IMR-90 (cell line): ENCODE data around the gene PSMA6. TPM values are rescaled to one million over a fixed set of nuclear protein-coding genes. Genes with fewer than 3 reads are reported as not detected.

ENCODE experiments used
- ATAC-seq: fragments of 200-7000 bp; cut with Tn5 transposase; 2 replicates; pipeline ENCODE4 v1.9.1; 2020; ENCODE audit warnings: low read depth, mild to moderate bottlenecking, moderate library complexity
- BruUV-seq: library from RNA; stranded (reverse); fragments of 400-500 nt; replicated peaks from 2 replicates; lab custom pipeline; 2021; lab: Mats Ljungman, UMichigan
- CTCF ChIA-PET: fragments of 300-600 bp; formaldehyde crosslinking; extraction: SDS; loops from one replicate; lab custom pipeline; 2021; ENCODE audit warnings: antibody characterized with exemption; lab: Yijun Ruan, JAX
- POLR2A ChIA-PET: fragments of 300-600 bp; sonication (Branson Sonifier 250); formaldehyde crosslinking; loops from one replicate; lab custom pipeline; 2022; ENCODE audit warnings: antibody characterized with exemption; ENCODE audit not compliant: unreplicated experiment; lab: Charles Lee
- DNase-seq: peaks from one replicate; pipeline ENCODE4 v3.0.0; 2013
- H2AFZ ChIP-seq: replicated peaks from 2 replicates; pipeline ENCODE3; 2013; ENCODE audit warnings: low read length, mild to moderate bottlenecking; ENCODE audit not compliant: poor library complexity
- H2AK5ac ChIP-seq: 2 replicates; pipeline ENCODE4 v1.6.1; 2013; ENCODE audit warnings: low read depth, low read length, inconsistent platforms
- H2AK9ac ChIP-seq: replicated peaks from 2 replicates; pipeline ENCODE3; 2013; ENCODE audit warnings: mild to moderate bottlenecking, low read depth, low read length, moderate library complexity; ENCODE audit not compliant: poor library complexity
- H2BK120ac ChIP-seq: 2 replicates; pipeline ENCODE4 v1.6.1; 2013; ENCODE audit warnings: low read depth, low read length, inconsistent platforms
- H2BK15ac ChIP-seq: 3 replicates; pipeline ENCODE4 v1.6.1; 2013; ENCODE audit warnings: low read depth, low read length, inconsistent platforms
- H2BK20ac ChIP-seq: 2 replicates; pipeline ENCODE4 v1.6.1; 2013; ENCODE audit warnings: low read depth, mild to moderate bottlenecking, inconsistent platforms, low read length, moderate library complexity
- H2BK5ac ChIP-seq: 2 replicates; pipeline ENCODE4 v1.6.1; 2013; ENCODE audit warnings: mild to moderate bottlenecking, low read depth, low read length, inconsistent platforms; ENCODE audit not compliant: poor library complexity, severe bottlenecking
- H3K14ac ChIP-seq: replicated peaks from 2 replicates; pipeline ENCODE4 v1.6.1; 2013; ENCODE audit warnings: low read depth, low read length, inconsistent platforms
- H3K18ac ChIP-seq: 2 replicates; pipeline ENCODE4 v1.6.1; 2013; ENCODE audit warnings: low read depth, low read length, control low read depth
- H3K23ac ChIP-seq: 2 replicates; pipeline ENCODE4 v1.6.1; 2013; ENCODE audit warnings: low read depth, low read length, inconsistent platforms
- H3K27ac ChIP-seq: 2 replicates; pipeline ENCODE4 v1.5.1; 2013; ENCODE audit warnings: mild to moderate bottlenecking, control low read depth, low read length; ENCODE audit not compliant: insufficient read depth
- H3K27me3 ChIP-seq: 2 replicates; pipeline ENCODE4 v1.6.1; 2013; ENCODE audit warnings: low read length; ENCODE audit not compliant: control insufficient read depth, insufficient read depth
- H3K36me3 ChIP-seq: 2 replicates; pipeline ENCODE4 v1.6.1; 2013; ENCODE audit warnings: low read length, mixed read lengths; ENCODE audit not compliant: control insufficient read depth, insufficient read depth
- H3K4ac ChIP-seq: 2 replicates; pipeline ENCODE4 v1.6.1; 2013; ENCODE audit warnings: low read depth, low read length, inconsistent platforms
- H3K4me1 ChIP-seq: 2 replicates; pipeline ENCODE4 v1.6.1; 2013; ENCODE audit warnings: low read length, mixed read lengths; ENCODE audit not compliant: control insufficient read depth, insufficient read depth
- H3K4me2 ChIP-seq: 2 replicates; pipeline ENCODE4 v1.6.1; 2013; ENCODE audit warnings: low read depth, mild to moderate bottlenecking, control low read depth, low read length, moderate library complexity
- H3K4me3 ChIP-seq: 2 replicates; pipeline ENCODE4 v1.5.1; 2013; ENCODE audit warnings: low read depth, mild to moderate bottlenecking, control low read depth, low read length, moderate library complexity; ENCODE audit not compliant: insufficient read depth
- H3K56ac ChIP-seq: 2 replicates; pipeline ENCODE4 v1.6.1; 2013; ENCODE audit warnings: low read length, inconsistent platforms; ENCODE audit not compliant: insufficient read depth; ENCODE audit errors: extremely low read depth
- H3K79me1 ChIP-seq, 2 experiments: 2 replicates each; pipeline ENCODE4 v1.6.1; 2013; ENCODE audit warnings: low read length in 2 of 2, inconsistent platforms in 1 of 2, low read depth in 1 of 2
- H3K9ac ChIP-seq: 2 replicates; pipeline ENCODE4 v1.6.1; 2013; ENCODE audit warnings: low read depth, low read length, control low read depth
- H3K9me1 ChIP-seq: 2 replicates; pipeline ENCODE4 v1.6.1; 2013; ENCODE audit warnings: low read length, inconsistent platforms; ENCODE audit not compliant: insufficient read depth
- H3K9me3 ChIP-seq: 2 replicates; pipeline ENCODE4 v1.6.1; 2013; ENCODE audit warnings: low read length; ENCODE audit not compliant: control insufficient read depth, insufficient read depth
- H4K20me1 ChIP-seq: 2 replicates; pipeline ENCODE4 v1.6.1; 2013; ENCODE audit warnings: low read length, inconsistent platforms; ENCODE audit not compliant: insufficient read depth
- H4K5ac ChIP-seq: 2 replicates; pipeline ENCODE4 v1.6.1; 2013; ENCODE audit warnings: mild to moderate bottlenecking, low read depth, low read length, control low read depth
- H4K8ac ChIP-seq, 2 experiments: 2 replicates each; pipeline ENCODE4 v1.6.1; 2013; ENCODE audit warnings: low read depth in 2 of 2, low read length in 2 of 2, control low read depth in 1 of 2, inconsistent platforms in 1 of 2
- H4K91ac ChIP-seq: 2 replicates; pipeline ENCODE4 v1.6.1; 2013; ENCODE audit warnings: low read depth, low read length, inconsistent platforms; ENCODE audit not compliant: insufficient read depth
- BHLHE40 ChIP-seq: fragments of 150-350 bp; IDR thresholded peaks from 2 replicates; pipeline ENCODE4 v1.6.1; 2016; ENCODE audit warnings: mild to moderate bottlenecking, low read depth, low read length
- MXI1 ChIP-seq: IDR thresholded peaks from 2 replicates; pipeline ENCODE4 v1.6.1; 2012; ENCODE audit warnings: low read depth, mild to moderate bottlenecking, low read length, moderate library complexity, borderline replicate concordance
- POLR2A ChIP-seq: IDR thresholded peaks from 2 replicates; pipeline ENCODE4 v1.6.1; 2012; ENCODE audit warnings: mild to moderate bottlenecking, low read depth, low read length
- RCOR1 ChIP-seq: IDR thresholded peaks from 2 replicates; pipeline ENCODE4 v1.6.1; 2012; ENCODE audit warnings: mild to moderate bottlenecking, low read length, improper control_type of control experiment; ENCODE audit not compliant: insufficient replicate concordance
- SMC3 ChIP-seq: fragments of 150-350 bp; IDR thresholded peaks from 2 replicates; pipeline ENCODE4 v1.6.1; 2016; ENCODE audit warnings: low read depth, mild to moderate bottlenecking, antibody characterized with exemption, low read length, moderate library complexity
- WGBS, 2 experiments: methylation state at CpG; one replicate each; pipeline versions ENCODE4 v1.1.5 to v1.1.7; 2013; ENCODE audit warnings: missing lambda C conversion rate in 2 of 2; ENCODE audit not compliant: insufficient read length in 1 of 2; ENCODE audit errors: extremely low coverage in 2 of 2; 5-methylcytosine and 5-hydroxymethylcytosine counted together
- dilution Hi-C: fragments of 300-500 bp; cut with HindIII; formaldehyde crosslinking; loops from one replicate; pipeline ENCODE4 v1.14.3; 2018; ENCODE audit warnings: low sequenced_read_pairs; ENCODE audit not compliant: unreplicated experiment
- in situ Hi-C: fragments of 300-500 bp; cut with MboI; formaldehyde crosslinking; loops from 3 replicates; pipeline ENCODE4 v1.14.3; 2019; ENCODE audit warnings: low sequenced_read_pairs, inconsistent platforms, mixed read lengths
- intact Hi-C: fragments of 100-400 bp; cut with micrococcal nuclease; formaldehyde crosslinking; loops from 2 replicates; pipeline ENCODE4 v1.10.0; 2022
- polyA plus RNA-seq, 3 experiments: library from polyadenylated mRNA; depleted of rRNA; stranded (reverse); fragments of >200 nt; gene quantifications; 2 replicates each; pipeline ENCODE4 v1.2.3, GENCODE V29; 2012; ENCODE audit warnings: low replicate concordance in 1 of 3
- total RNA-seq: library from RNA; depleted of rRNA; stranded (reverse); fragments of >200 nt; gene quantifications from 2 replicates; pipeline ENCODE4 v1.2.3, GENCODE V29; 2012
- TF ChIP-seq, protein P1 (sequence below): conservative IDR thresholded peaks from 2 replicates; pipeline ENCODE4 v1.5.1; 2012; ENCODE audit warnings: mild to moderate bottlenecking, low read depth, low read length, improper control_type of control experiment

Gene PSMA6
- total and polyA plus RNA-seq, 2 of the 4 experiments (the other 2 are of a cell fraction), result 184 to 530 TPM

DNA sequence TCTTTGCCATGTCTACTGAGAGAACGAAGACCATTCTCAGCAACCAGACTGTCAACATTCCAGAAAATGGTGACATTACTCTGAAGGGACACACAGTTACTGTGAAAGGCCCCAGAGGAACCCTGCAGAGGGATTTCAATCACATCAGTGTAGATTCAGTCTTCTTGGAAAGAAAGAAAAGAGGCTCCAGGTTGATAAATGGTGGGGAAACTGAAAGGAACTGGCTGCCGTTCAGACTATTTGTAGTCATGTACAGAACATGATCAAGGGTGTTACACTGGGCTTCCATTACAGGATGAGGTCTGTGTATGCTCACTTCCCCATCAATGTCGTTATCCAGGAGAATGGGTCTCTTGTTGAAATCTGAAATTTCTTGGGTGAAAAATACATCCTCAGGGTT, 29.7 kb upstream of the PSMA6 start:
- intact Hi-C loops, result no loop called here
- no peaks in the 10 kb centered on the region for H3K9me1 ChIP-seq
- no peak overlapping the region for H2AFZ ChIP-seq
- no peak for ATAC-seq
- H2BK15ac ChIP-seq, result no peak overlapping the region
- no peak overlapping the region for H2BK5ac ChIP-seq
- no peaks in the 10 kb centered on the region for H4K20me1 ChIP-seq
- no peak overlapping the region for H4K5ac ChIP-seq
- no peaks in the 10 kb centered on the region for H3K27me3 ChIP-seq
- no peak overlapping the region for H3K14ac ChIP-seq
- TF ChIP-seq MXI1 (no peak), RCOR1 (no peak), SMC3 (no peak), BHLHE40 (no peak), POLR2A (no peak)
- TF ChIP-seq, protein P1, sequence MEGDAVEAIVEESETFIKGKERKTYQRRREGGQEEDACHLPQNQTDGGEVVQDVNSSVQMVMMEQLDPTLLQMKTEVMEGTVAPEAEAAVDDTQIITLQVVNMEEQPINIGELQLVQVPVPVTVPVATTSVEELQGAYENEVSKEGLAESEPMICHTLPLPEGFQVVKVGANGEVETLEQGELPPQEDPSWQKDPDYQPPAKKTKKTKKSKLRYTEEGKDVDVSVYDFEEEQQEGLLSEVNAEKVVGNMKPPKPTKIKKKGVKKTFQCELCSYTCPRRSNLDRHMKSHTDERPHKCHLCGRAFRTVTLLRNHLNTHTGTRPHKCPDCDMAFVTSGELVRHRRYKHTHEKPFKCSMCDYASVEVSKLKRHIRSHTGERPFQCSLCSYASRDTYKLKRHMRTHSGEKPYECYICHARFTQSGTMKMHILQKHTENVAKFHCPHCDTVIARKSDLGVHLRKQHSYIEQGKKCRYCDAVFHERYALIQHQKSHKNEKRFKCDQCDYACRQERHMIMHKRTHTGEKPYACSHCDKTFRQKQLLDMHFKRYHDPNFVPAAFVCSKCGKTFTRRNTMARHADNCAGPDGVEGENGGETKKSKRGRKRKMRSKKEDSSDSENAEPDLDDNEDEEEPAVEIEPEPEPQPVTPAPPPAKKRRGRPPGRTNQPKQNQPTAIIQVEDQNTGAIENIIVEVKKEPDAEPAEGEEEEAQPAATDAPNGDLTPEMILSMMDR, result no peak
- H2AK9ac ChIP-seq, result no peak overlapping the region
- H2BK120ac ChIP-seq, result no peak overlapping the region
- H3K9me3 ChIP-seq, result peaks cover 2% of the 10 kb centered on the region; the same call in 1 of the 2 replicates
- H3K18ac ChIP-seq, result no peak overlapping the region
- no peak overlapping the region for H3K4me2 ChIP-seq
- BruUV-seq, result no TSS peak
- H3K23ac ChIP-seq, result no peak overlapping the region
- no peak for DNase-seq
- no peak overlapping the region for H4K8ac ChIP-seq
- H3K56ac ChIP-seq, result no peak overlapping the region
- H4K91ac ChIP-seq, result no peak overlapping the region
- H3K27ac ChIP-seq, result no peak overlapping the region
- H2AK5ac ChIP-seq, result no peak overlapping the region
- H3K79me1 ChIP-seq, result peaks cover 0 to 4% of the 10 kb centered on the region in 2 experiments; a peak in 2 of 4 replicates
- H3K4ac ChIP-seq, result no peak overlapping the region
- H3K4me3 ChIP-seq, result no peak overlapping the region
- dilution Hi-C loops, result no loop called here
- no peak overlapping the region for H3K9ac ChIP-seq
- H3K4me1 ChIP-seq, result no peaks in the 10 kb centered on the region; the same call in 1 of the 2 replicates
- WGBS, 2 experiments, result no CpG with 5 or more reads among the region's 3 CpGs
- POLR2A ChIA-PET, result no interaction called here
- CTCF ChIA-PET, result no interaction called here
- no peak overlapping the region for H2BK20ac ChIP-seq
- in situ Hi-C loops, result no loop called here
- peaks cover 3% of the 10 kb centered on the region for H3K36me3 ChIP-seq
